ENCODE results near the gene FAM3C. TPM values are rescaled to one million over a fixed set of nuclear protein-coding genes. Genes with fewer than 3 reads are reported as not detected.

Gene FAM3C
- total RNA-seq, 2 donors from 2014 or later: 33.6 to 69.3 TPM

DNA sequence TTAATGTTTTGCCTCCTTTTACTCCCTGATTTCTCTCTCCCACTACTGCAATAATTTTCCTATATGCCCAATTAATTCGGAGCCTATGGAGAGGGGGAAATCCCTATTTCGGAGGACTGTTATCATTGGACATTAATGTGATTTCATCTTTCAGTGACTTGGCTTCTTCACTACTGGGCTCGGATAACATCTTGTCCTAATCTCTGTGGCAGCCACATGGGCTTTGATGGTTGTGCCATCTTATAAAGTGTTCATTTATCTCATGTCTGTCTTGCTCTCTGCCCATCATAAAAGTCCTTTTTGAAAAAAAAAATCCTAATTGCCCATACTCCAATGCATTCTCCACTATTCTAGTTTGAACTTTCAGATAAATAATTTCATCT, 15.5 kb upstream of the FAM3C start:
- 78 to 80% methylated on average over 3 of the region's 3 CpGs for WGBS, 2 donors
- H3K9me3 ChIP-seq: no peaks in the 10 kb centered on the region
- no peaks in the 10 kb centered on the region for H3K27me3 ChIP-seq
- no peak for ATAC-seq
- no peak overlapping the region for H3K4me3 ChIP-seq
- H3K27ac ChIP-seq: no peak overlapping the region
- H3K4me1 ChIP-seq: no peaks in the 10 kb centered on the region
- no peaks in the 10 kb centered on the region for H3K36me3 ChIP-seq (replicated peaks in 1 of 2; ENCODE audit: insufficient read depth in 1 of 2, low read depth in 2 of 2)
- no peak for TF ChIP-seq POLR2A (IDR thresholded peaks at IDR 0.05)
- TF ChIP-seq, protein P1, sequence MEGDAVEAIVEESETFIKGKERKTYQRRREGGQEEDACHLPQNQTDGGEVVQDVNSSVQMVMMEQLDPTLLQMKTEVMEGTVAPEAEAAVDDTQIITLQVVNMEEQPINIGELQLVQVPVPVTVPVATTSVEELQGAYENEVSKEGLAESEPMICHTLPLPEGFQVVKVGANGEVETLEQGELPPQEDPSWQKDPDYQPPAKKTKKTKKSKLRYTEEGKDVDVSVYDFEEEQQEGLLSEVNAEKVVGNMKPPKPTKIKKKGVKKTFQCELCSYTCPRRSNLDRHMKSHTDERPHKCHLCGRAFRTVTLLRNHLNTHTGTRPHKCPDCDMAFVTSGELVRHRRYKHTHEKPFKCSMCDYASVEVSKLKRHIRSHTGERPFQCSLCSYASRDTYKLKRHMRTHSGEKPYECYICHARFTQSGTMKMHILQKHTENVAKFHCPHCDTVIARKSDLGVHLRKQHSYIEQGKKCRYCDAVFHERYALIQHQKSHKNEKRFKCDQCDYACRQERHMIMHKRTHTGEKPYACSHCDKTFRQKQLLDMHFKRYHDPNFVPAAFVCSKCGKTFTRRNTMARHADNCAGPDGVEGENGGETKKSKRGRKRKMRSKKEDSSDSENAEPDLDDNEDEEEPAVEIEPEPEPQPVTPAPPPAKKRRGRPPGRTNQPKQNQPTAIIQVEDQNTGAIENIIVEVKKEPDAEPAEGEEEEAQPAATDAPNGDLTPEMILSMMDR (IDR thresholded peaks at IDR 0.05): no peak
- intact Hi-C loops (cut with DNase I): no loop called here
- DNase-seq: no peak

DNA sequence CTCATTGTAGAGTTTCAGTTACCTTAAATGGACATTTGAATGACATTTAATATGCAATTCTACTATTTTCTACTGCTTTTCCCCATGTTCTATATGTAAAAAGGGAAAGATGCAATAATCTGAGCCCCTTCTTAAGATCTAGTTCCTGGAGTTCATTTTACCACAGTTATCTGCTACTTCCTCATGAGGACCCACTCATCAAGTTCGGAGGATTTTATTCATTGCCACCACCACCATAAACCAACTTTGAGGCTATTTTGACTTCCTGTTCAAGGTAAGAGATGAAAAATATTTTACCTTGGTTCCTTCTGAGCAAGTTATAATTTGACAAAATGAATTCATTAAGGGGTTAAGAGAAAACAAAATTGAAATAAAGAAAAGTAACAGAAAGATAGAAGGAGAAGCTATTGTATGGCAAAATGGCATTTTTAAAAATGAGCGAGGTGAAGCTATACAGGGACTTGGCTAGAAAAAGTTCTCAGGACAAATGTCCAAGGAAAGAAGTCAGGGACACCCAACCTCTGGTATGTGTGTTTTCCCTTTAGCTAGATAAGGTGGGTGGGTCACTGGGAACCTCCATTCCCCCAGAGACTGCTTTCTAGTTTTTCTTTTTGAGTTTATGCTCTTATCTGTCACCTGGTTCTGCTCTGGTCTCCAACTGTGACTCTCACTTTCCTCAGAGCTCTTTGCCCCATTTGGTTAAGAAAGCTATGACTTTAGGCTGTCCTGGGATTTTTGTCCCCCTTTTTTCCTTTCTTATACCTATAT, 14.9 kb upstream of the FAM3C start:
- ATAC-seq (no peak), DNase-seq (no peak)
- Histone ChIP-seq H3K27ac (no peak overlapping the region), H3K9me3 (no peaks in the 10 kb centered on the region), H3K4me1 (no peaks in the 10 kb centered on the region), H3K27me3 (no peaks in the 10 kb centered on the region), H3K36me3 (replicated peaks in 1 of 2; ENCODE audit: insufficient read depth in 1 of 2, low read depth in 2 of 2) (no peaks in the 10 kb centered on the region), H3K4me3 (no peak overlapping the region)
- no peak for TF ChIP-seq POLR2A (IDR thresholded peaks at IDR 0.05)
- TF ChIP-seq, protein P1 (IDR thresholded peaks at IDR 0.05): no peak
- WGBS, 2 donors: 78 to 87% methylated on average over 2 of the region's 2 CpGs
- intact Hi-C loops (cut with DNase I): no loop called here

DNA sequence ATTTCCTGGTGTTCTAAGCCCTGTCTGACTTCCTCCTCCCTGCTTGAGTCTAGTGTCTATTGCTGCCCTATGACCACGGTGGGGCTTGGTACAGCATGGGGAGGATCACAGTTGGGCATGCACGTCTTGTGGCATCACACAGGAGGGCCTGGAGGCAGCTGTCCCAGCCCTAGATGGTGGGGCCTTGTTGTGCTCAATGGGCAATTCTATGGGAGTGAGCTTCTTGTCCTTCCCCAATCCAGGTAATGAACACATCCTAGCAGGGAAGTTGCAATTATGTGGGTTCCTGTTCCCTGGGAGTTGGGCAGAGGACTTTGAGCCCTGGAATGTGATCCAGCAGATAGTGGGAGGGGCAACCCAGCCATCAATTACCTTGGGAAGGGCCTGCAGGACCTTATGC, 10.8 kb upstream of the FAM3C start:
- no peak for ATAC-seq
- Histone ChIP-seq H3K4me3 (no peak overlapping the region), H3K9me3 (no peaks in the 10 kb centered on the region), H3K4me1 (no peaks in the 10 kb centered on the region), H3K36me3 (replicated peaks in 1 of 2; ENCODE audit: insufficient read depth in 1 of 2, low read depth in 2 of 2) (no peaks in the 10 kb centered on the region), H3K27ac (no peak overlapping the region), H3K27me3 (no peaks in the 10 kb centered on the region)
- intact Hi-C loops (cut with DNase I): no loop called here
- WGBS, 2 donors: 80 to 93% methylated on average over 2 of the region's 2 CpGs
- DNase-seq: no peak
- TF ChIP-seq POLR2A (IDR thresholded peaks at IDR 0.05): no peak
- TF ChIP-seq, protein P1 (IDR thresholded peaks at IDR 0.05): no peak

DNA sequence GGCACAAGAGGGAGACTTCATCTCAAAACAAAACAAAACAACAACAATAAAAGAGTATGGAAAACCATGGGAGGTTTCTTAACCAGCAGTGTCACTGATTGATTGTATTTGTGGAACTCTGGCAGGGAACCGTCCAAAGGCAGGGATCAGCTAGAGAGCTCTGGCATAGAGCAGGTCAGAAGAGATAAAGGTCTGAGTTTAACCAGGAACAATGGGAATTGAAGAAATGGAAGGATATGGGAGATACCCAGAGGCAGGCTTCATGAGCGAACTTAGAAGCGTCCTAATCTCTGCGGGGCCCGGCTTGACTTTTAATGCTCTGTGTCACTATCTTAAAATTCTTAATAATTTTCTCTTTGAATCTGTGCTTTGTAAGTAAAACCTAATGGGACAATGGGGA, 10.4 kb upstream of the FAM3C start:
- no peak overlapping the region for H3K27ac ChIP-seq
- DNase-seq (no peak), ATAC-seq (no peak)
- H3K36me3 ChIP-seq (replicated peaks in 1 of 2; ENCODE audit: insufficient read depth in 1 of 2, low read depth in 2 of 2): no peaks in the 10 kb centered on the region
- H3K4me3 ChIP-seq: no peak overlapping the region
- TF ChIP-seq, protein P1 (IDR thresholded peaks at IDR 0.05): no peak
- TF ChIP-seq POLR2A (IDR thresholded peaks at IDR 0.05): no peak
- H3K27me3 ChIP-seq: no peaks in the 10 kb centered on the region
- H3K9me3 ChIP-seq: no peaks in the 10 kb centered on the region
- intact Hi-C loops (cut with DNase I): no loop called here
- H3K4me1 ChIP-seq: no peaks in the 10 kb centered on the region
- 87 to 88% methylated on average over 5 of the region's 5 CpGs for WGBS, 2 donors

DNA sequence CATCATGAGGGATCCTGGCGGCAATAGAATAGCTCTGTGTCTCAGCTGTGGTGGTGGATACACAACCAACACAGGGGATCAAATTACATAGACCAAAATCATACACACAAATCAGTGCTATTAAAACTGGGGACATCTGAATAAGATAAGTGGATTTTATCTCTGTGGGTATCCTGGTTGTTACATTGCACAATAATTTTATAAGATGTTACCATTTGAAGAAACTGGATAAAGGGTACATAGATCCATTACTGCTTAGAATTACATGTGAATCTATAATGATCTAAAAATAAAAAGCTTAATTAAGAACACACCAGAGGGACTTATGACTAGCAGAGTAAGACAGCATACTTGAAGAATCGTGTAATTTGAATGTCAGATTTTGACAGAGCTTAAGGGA, 8.2 kb upstream of the FAM3C start:
- no peaks in the 10 kb centered on the region for H3K4me1 ChIP-seq
- H3K9me3 ChIP-seq: no peaks in the 10 kb centered on the region
- 86 to 90% methylated on average over 2 of the region's 2 CpGs for WGBS, 2 donors
- ATAC-seq: no peak
- no peak overlapping the region for H3K27ac ChIP-seq
- no peak for DNase-seq
- TF ChIP-seq, protein P1 (IDR thresholded peaks at IDR 0.05): no peak
- H3K27me3 ChIP-seq: no peaks in the 10 kb centered on the region
- intact Hi-C loops (cut with DNase I): no loop called here
- H3K4me3 ChIP-seq: no peak overlapping the region
- H3K36me3 ChIP-seq (replicated peaks in 1 of 2; ENCODE audit: insufficient read depth in 1 of 2, low read depth in 2 of 2): no peaks in the 10 kb centered on the region
